Neural cell (in vitro differentiated cells): Measurements from ENCODE around the gene MAN2B1. TPM values are rescaled to one million over a fixed set of nuclear protein-coding genes. Genes with fewer than 3 reads are reported as not detected.

Experiments used
- H2AFZ ChIP-seq: fragments of 200-600, 300-800 bp; sonication (generic), shearing (Covaris generic); 2 replicates; pipeline ENCODE4 v1.6.0; 2014; ENCODE audit warnings: low read depth, mild to moderate bottlenecking, antibody characterized with exemption, low read length, moderate library complexity
- H3F3A ChIP-seq: fragments of 200-600 bp; shearing (Covaris generic); 2 replicates; pipeline ENCODE4 v1.6.1; 2016; ENCODE audit warnings: mild to moderate bottlenecking, moderate library complexity, mixed read lengths, antibody characterized with exemption, low read length; ENCODE audit not compliant: insufficient read depth, poor library complexity, severe bottlenecking
- H3K27ac ChIP-seq: fragments of 200-600, 300-800 bp; sonication (generic), shearing (Covaris generic); 2 replicates; pipeline ENCODE4 v1.5.1; 2014; ENCODE audit warnings: mild to moderate bottlenecking, low read length, moderate library complexity
- H3K27me3 ChIP-seq: fragments of 300-800, 200-600 bp; sonication (generic), shearing (Covaris generic); 2 replicates; pipeline ENCODE4 v1.6.0; 2014; ENCODE audit warnings: mild to moderate bottlenecking, low read depth, low read length, moderate library complexity; ENCODE audit not compliant: insufficient read depth
- H3K36me3 ChIP-seq: fragments of 300-800, 200-600 bp; sonication (generic), shearing (Covaris generic); 2 replicates; pipeline ENCODE4 v1.5.1; 2014; ENCODE audit warnings: mild to moderate bottlenecking, antibody characterized with exemption, low read length, moderate library complexity; ENCODE audit not compliant: insufficient read depth
- H3K4me2 ChIP-seq: fragments of 300-800, 200-600 bp; sonication (generic), shearing (Covaris generic); 2 replicates; pipeline ENCODE4 v1.6.0; 2014; ENCODE audit warnings: mild to moderate bottlenecking, low read length
- H3K4me3 ChIP-seq: fragments of 300-800, 200-600 bp; sonication (generic), shearing (Covaris generic); 2 replicates; pipeline ENCODE4 v1.5.1; 2014; ENCODE audit warnings: mild to moderate bottlenecking, low read length, moderate library complexity
- H3K79me2 ChIP-seq: fragments of 200-600 bp; shearing (Covaris generic); replicated peaks from 2 replicates; pipeline ENCODE4 v1.6.0; 2014; ENCODE audit warnings: mild to moderate bottlenecking, low read length, moderate library complexity; ENCODE audit not compliant: insufficient read depth
- H3K9ac ChIP-seq: fragments of 300-800, 200-600 bp; sonication (generic), shearing (Covaris generic); 2 replicates; pipeline ENCODE4 v1.6.1; 2016; ENCODE audit warnings: mild to moderate bottlenecking, low read length, mixed read lengths
- H3K9me2 ChIP-seq: fragments of 200-600 bp; shearing (Covaris generic); 2 replicates; pipeline ENCODE4 v1.6.1; 2016; ENCODE audit warnings: mild to moderate bottlenecking, low read length, mixed read lengths; ENCODE audit not compliant: insufficient read depth
- H3K9me3 ChIP-seq: fragments of 200-600, 300-800 bp; sonication (generic), shearing (Covaris generic); 2 replicates; pipeline ENCODE4 v1.6.1; 2016; ENCODE audit warnings: mild to moderate bottlenecking, mixed run types, low read length, moderate library complexity, mixed read lengths
- H4K20me1 ChIP-seq: fragments of 200-600 bp; shearing (Covaris generic); 2 replicates; pipeline ENCODE4 v1.6.1; 2016; ENCODE audit warnings: mild to moderate bottlenecking, mixed run types; ENCODE audit not compliant: insufficient read depth
- EP300 ChIP-seq: fragments of 450-650 bp; conservative IDR thresholded peaks from 2 replicates; pipeline ENCODE4 v1.6.1; 2014; ENCODE audit warnings: antibody characterized with exemption, mild to moderate bottlenecking, moderate library complexity; ENCODE audit not compliant: poor library complexity, severe bottlenecking
- EZH2 ChIP-seq: fragments of 200-600, 300-800 bp; shearing (Covaris generic), sonication (generic); IDR thresholded peaks from 2 replicates; pipeline ENCODE4 v1.6.1; 2014; ENCODE audit warnings: antibody characterized with exemption, low read length, borderline replicate concordance, mild to moderate bottlenecking; ENCODE audit not compliant: insufficient read depth, poor library complexity, severe bottlenecking
- MXI1 ChIP-seq: fragments of 450-650 bp; conservative IDR thresholded peaks from 2 replicates; pipeline ENCODE4 v1.6.1; 2014; ENCODE audit warnings: antibody characterized with exemption, mild to moderate bottlenecking; ENCODE audit not compliant: poor library complexity, severe bottlenecking
- POLR2AphosphoS5 ChIP-seq: IDR thresholded peaks from 2 replicates; pipeline ENCODE4 v1.6.1; 2012
- RAD21 ChIP-seq: fragments of 450-650 bp; conservative IDR thresholded peaks from 2 replicates; pipeline ENCODE4 v1.6.1; 2014; ENCODE audit warnings: antibody characterized with exemption, mild to moderate bottlenecking, moderate library complexity
- SMC3 ChIP-seq: fragments of 450-650 bp; conservative IDR thresholded peaks from 2 replicates; pipeline ENCODE4 v1.6.1; 2014; ENCODE audit warnings: antibody characterized with exemption, mild to moderate bottlenecking, moderate library complexity; ENCODE audit not compliant: poor library complexity
- TAF1 ChIP-seq: IDR thresholded peaks from 2 replicates; pipeline ENCODE4 v1.6.1; 2012; ENCODE audit warnings: low read depth
- polyA plus RNA-seq: library from polyadenylated mRNA; depleted of rRNA; stranded (reverse); fragments of >200 nt; gene quantifications from 2 replicates; pipeline ENCODE4 v1.2.3, GENCODE V29; 2014
- TF ChIP-seq, protein P1 (sequence below): fragments of 450-650 bp; IDR thresholded peaks from 2 replicates; pipeline ENCODE4 v1.5.1; 2014; ENCODE audit warnings: antibody characterized with exemption, mild to moderate bottlenecking, moderate library complexity; ENCODE audit not compliant: poor library complexity, severe bottlenecking
- TF ChIP-seq, protein P2 (sequence below): IDR thresholded peaks from 2 replicates; pipeline ENCODE4 v1.6.1; 2012; ENCODE audit warnings: borderline replicate concordance

Gene MAN2B1
- polyA plus RNA-seq, 1 donor from 2014 or later: 11.5 TPM

DNA sequence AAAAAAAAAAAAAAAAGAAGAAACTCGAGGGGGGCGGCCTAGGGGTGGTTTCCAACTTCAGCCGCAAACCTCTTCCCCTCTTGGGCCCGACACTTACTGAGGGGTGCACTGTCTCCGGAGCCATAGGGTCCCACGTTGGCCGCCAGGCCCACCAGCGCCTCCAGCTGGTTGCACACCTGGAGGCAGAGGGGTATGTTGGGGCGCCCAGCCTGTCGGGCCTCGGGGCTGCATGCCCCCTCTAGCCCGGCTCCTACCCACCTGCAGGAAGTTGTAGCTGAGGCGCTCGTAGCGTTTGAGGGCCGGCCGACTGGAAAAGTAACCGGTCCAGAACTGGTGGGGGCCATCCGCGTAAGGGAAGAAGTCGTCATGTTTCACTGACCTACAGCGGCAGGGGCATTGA is 8.6 kb downstream of the MAN2B1 start:
- no peaks in the 10 kb centered on the region for H3K9me2 ChIP-seq
- no peak overlapping the region for H3K27ac ChIP-seq
- H3K36me3 ChIP-seq: no peaks in the 10 kb centered on the region
- no peaks in the 10 kb centered on the region for H3K27me3 ChIP-seq
- TF ChIP-seq TAF1 (no peak), POLR2AphosphoS5 (no peak)
- TF ChIP-seq, protein P1, sequence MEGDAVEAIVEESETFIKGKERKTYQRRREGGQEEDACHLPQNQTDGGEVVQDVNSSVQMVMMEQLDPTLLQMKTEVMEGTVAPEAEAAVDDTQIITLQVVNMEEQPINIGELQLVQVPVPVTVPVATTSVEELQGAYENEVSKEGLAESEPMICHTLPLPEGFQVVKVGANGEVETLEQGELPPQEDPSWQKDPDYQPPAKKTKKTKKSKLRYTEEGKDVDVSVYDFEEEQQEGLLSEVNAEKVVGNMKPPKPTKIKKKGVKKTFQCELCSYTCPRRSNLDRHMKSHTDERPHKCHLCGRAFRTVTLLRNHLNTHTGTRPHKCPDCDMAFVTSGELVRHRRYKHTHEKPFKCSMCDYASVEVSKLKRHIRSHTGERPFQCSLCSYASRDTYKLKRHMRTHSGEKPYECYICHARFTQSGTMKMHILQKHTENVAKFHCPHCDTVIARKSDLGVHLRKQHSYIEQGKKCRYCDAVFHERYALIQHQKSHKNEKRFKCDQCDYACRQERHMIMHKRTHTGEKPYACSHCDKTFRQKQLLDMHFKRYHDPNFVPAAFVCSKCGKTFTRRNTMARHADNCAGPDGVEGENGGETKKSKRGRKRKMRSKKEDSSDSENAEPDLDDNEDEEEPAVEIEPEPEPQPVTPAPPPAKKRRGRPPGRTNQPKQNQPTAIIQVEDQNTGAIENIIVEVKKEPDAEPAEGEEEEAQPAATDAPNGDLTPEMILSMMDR: no peak
- H3K4me2 ChIP-seq: no peak overlapping the region
- no peak overlapping the region for H3K4me3 ChIP-seq
- no peaks in the 10 kb centered on the region for H3K9me3 ChIP-seq
- H3F3A ChIP-seq: no peaks in the 10 kb centered on the region
- H3K9ac ChIP-seq: no peak overlapping the region
- no peaks in the 10 kb centered on the region for H4K20me1 ChIP-seq
- no peaks in the 10 kb centered on the region for H3K79me2 ChIP-seq
- H2AFZ ChIP-seq: no peak overlapping the region

DNA sequence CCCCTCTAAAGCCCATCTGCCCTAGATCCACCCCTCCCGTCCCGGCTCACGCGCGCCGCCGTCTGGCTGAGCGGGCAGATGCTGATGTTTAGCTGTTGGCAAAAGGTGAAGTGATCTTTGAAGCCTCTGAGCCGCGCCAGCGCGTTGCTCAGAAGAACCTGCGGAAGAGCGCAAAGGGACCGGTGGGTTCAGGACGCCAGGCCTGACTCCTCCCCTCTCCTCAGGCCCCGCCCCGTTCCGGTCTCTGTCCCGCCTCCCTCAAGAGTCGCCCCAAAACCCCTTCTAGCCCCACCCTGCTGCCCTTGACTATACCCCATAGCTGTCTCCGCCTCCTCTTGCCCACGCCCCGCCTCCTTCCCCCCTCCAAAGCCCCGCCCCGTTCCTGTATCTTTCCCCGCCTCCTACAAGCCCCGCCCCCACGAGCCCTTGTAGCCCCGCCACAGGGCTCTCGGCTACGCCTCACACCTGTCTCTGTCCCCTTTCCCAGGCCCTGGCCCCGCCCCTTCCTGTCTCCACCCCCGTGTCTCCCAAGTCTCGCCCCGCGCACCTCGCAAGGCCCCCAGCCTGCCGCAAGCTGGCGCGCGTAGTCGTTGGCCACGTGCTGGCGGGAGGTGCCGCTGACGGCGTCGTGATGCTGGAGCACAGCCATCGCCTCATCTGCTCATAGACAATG is 9.5 kb downstream of the MAN2B1 start:
- no peaks in the 10 kb centered on the region for H3K79me2 ChIP-seq
- no peaks in the 10 kb centered on the region for H3F3A ChIP-seq
- H2AFZ ChIP-seq: no peak overlapping the region
- no peak overlapping the region for H3K27ac ChIP-seq
- H3K9me2 ChIP-seq: no peaks in the 10 kb centered on the region
- no peak overlapping the region for H3K4me3 ChIP-seq
- no peak overlapping the region for H3K9ac ChIP-seq
- no peaks in the 10 kb centered on the region for H3K36me3 ChIP-seq
- no peak overlapping the region for H3K4me2 ChIP-seq
- no peak for TF ChIP-seq SMC3
- no peak for TF ChIP-seq TAF1
- TF ChIP-seq, protein P2, sequence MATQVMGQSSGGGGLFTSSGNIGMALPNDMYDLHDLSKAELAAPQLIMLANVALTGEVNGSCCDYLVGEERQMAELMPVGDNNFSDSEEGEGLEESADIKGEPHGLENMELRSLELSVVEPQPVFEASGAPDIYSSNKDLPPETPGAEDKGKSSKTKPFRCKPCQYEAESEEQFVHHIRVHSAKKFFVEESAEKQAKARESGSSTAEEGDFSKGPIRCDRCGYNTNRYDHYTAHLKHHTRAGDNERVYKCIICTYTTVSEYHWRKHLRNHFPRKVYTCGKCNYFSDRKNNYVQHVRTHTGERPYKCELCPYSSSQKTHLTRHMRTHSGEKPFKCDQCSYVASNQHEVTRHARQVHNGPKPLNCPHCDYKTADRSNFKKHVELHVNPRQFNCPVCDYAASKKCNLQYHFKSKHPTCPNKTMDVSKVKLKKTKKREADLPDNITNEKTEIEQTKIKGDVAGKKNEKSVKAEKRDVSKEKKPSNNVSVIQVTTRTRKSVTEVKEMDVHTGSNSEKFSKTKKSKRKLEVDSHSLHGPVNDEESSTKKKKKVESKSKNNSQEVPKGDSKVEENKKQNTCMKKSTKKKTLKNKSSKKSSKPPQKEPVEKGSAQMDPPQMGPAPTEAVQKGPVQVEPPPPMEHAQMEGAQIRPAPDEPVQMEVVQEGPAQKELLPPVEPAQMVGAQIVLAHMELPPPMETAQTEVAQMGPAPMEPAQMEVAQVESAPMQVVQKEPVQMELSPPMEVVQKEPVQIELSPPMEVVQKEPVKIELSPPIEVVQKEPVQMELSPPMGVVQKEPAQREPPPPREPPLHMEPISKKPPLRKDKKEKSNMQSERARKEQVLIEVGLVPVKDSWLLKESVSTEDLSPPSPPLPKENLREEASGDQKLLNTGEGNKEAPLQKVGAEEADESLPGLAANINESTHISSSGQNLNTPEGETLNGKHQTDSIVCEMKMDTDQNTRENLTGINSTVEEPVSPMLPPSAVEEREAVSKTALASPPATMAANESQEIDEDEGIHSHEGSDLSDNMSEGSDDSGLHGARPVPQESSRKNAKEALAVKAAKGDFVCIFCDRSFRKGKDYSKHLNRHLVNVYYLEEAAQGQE: no peak
- no peak for TF ChIP-seq RAD21
- TF ChIP-seq POLR2AphosphoS5: no peak
- TF ChIP-seq EZH2: no peak
- no peak for TF ChIP-seq MXI1
- TF ChIP-seq, protein P1: no peak
- TF ChIP-seq EP300: no peak
- H3K9me3 ChIP-seq: no peaks in the 10 kb centered on the region
- H4K20me1 ChIP-seq: no peaks in the 10 kb centered on the region
- H3K27me3 ChIP-seq: no peaks in the 10 kb centered on the region
